HG03135 (cell line): ENCODE measurements around the gene ZNFX1.
"Not testable (repeated sequence)": the region's sequence is repeated elsewhere in the genome, so short reads cannot be mapped to it uniquely, and the experiment has no call there.

ENCODE experiments used
- ATAC-seq: cut with Tn5 transposase; IDR thresholded peaks from one replicate; pipeline ENCODE4 v1.9.1; 2021; ENCODE audit warnings: mild to moderate bottlenecking, moderate library complexity; ENCODE audit not compliant: unreplicated experiment

Gene ZNFX1

GRCh38 chr20:49216991-49217578, 60.8 kb downstream of the ZNFX1 start:
- peak; percentile 33 for ATAC-seq

GRCh38 chr20:49215232-49215631, 62.6 kb downstream of the ZNFX1 start:
- no peak for ATAC-seq

- no peak for ATAC-seq
These were observed 63.3 kb downstream of the ZNFX1 start for GRCh38 chr20:49214571-49214970.

- ATAC-seq = no peak
These were observed 67.1 kb downstream of the ZNFX1 start for GRCh38 chr20:49210757-49211110.

- no peak for ATAC-seq
These were observed 67.6 kb downstream of the ZNFX1 start for GRCh38 chr20:49210101-49210756.

- no peak for ATAC-seq
These were observed 70.8 kb downstream of the ZNFX1 start for GRCh38 chr20:49207076-49207475.

GRCh38 chr20:49203746-49204145, 74.1 kb downstream of the ZNFX1 start:
- ATAC-seq = no peak

GRCh38 chr20:49203011-49203410, 74.8 kb downstream of the ZNFX1 start:
- ATAC-seq = no peak

GRCh38 chr20:49199729-49200293, 78.0 kb downstream of the ZNFX1 start:
- ATAC-seq = no peak

GRCh38 chr20:49192944-49193518, 84.8 kb downstream of the ZNFX1 start:
- not testable (repeated sequence) for ATAC-seq
